K562 (cell line): Measurements from ENCODE around the gene DNAJB14. TPM values are rescaled to one million over a fixed set of nuclear protein-coding genes. Genes with fewer than 3 reads are reported as not detected.

Source experiments
- ATF2 ChIP-seq: sonication (generic); formaldehyde crosslinking; IDR thresholded peaks from 2 replicates; pipeline ENCODE4 v1.8.1; 2022; ENCODE audit warnings: missing genetic modification reagents
- CREB1 ChIP-seq, 2 experiments: sonication (generic) in 1 of 2; formaldehyde crosslinking in 1 of 2; IDR thresholded peaks; 2 replicates each; pipeline versions ENCODE4 v1.6.1 to v1.8.0; 2012 to 2022; ENCODE audit warnings: inconsistent platforms in 1 of 2, mild to moderate bottlenecking in 1 of 2, missing genetic modification reagents in 1 of 2, moderate library complexity in 1 of 2
- GABPB2 ChIP-seq: fragments of 250-450 bp; sonication (Bioruptor Pico); conservative IDR thresholded peaks from 2 replicates; pipeline ENCODE4 v1.5.1; 2021; ENCODE audit warnings: mild to moderate bottlenecking
- GTF2A2 ChIP-seq: IDR thresholded peaks from 2 replicates; pipeline ENCODE4 v1.6.1; 2016; ENCODE audit warnings: mild to moderate bottlenecking, missing genetic modification characterization, missing compliant biosample characterization
- MED1 ChIP-seq: sonication (generic); formaldehyde crosslinking; IDR thresholded peaks from 2 replicates; pipeline ENCODE4 v1.8.1; 2023; ENCODE audit warnings: missing genetic modification reagents, borderline replicate concordance
- MYBL2 ChIP-seq, 2 experiments: fragments of 450-650 bp in 1 of 2; sonication (generic) in 1 of 2; formaldehyde crosslinking in 1 of 2; IDR thresholded peaks; 2 replicates each; pipeline versions ENCODE4 v1.6.1 to v1.8.1; 2017 to 2022; ENCODE audit warnings: borderline replicate concordance in 1 of 2, inconsistent platforms in 1 of 2, low read depth in 1 of 2, mild to moderate bottlenecking in 1 of 2, missing genetic modification reagents in 1 of 2, moderate library complexity in 1 of 2
- RBM15 ChIP-seq: fragments of 200-400 bp; formaldehyde crosslinking; IDR thresholded peaks from 2 replicates; pipeline ENCODE4 v1.6.1; 2018; ENCODE audit warnings: mild to moderate bottlenecking, low read length, moderate library complexity; ENCODE audit not compliant: insufficient read depth
- SIN3A ChIP-seq, 2 experiments: fragments of 150-350 bp in 1 of 2; IDR thresholded peaks; 2 replicates each; pipeline ENCODE4 v1.6.1; 2011 to 2016; ENCODE audit warnings: borderline replicate concordance in 2 of 2, low read depth in 2 of 2, low read length in 2 of 2, mild to moderate bottlenecking in 2 of 2, moderate library complexity in 2 of 2; ENCODE audit not compliant: control insufficient read depth in 1 of 2
- SMARCE1 ChIP-seq: fragments of 450-650 bp; IDR thresholded peaks from 2 replicates; pipeline ENCODE4 v1.7.1; 2016; ENCODE audit warnings: mild to moderate bottlenecking
- ZNF354B ChIP-seq: fragments of 250-450 bp; sonication (Bioruptor Pico); IDR thresholded peaks from 2 replicates; pipeline ENCODE4 v1.4.0; 2020
- ZNF407 ChIP-seq: fragments of 450-650 bp; IDR thresholded peaks from 2 replicates; pipeline ENCODE4 v1.6.1; 2016; ENCODE audit warnings: low read depth
- ZNF583 ChIP-seq: fragments of 250-450 bp; sonication (Bioruptor Pico); IDR thresholded peaks from 2 replicates; pipeline ENCODE4 v1.4.0; 2020
- ZZZ3 ChIP-seq: fragments of 450-650 bp; IDR thresholded peaks from 2 replicates; pipeline ENCODE4 v1.6.1; 2016; ENCODE audit warnings: antibody characterized with exemption, mild to moderate bottlenecking, moderate library complexity
- polyA plus RNA-seq, 8 experiments: library from polyadenylated mRNA; depleted of rRNA in 4 of 8; stranded (reverse) in 5 of 8; unstranded in 3 of 8; fragments of >200 nt; fragmentation: Nextera tagmentation in 2 of 8; fragmentation: Illumina TruSeq in 1 of 8; extraction: Ambion mirVana in 2 of 8; extraction: Trizol in 1 of 8; gene quantifications; 2 replicates each; pipeline versions ENCODE4 v1.2.1 to v1.2.3, GENCODE V29; 2011 to 2014; ENCODE audit warnings: inconsistent platforms in 1 of 8, missing spikeins in 1 of 8
- total RNA-seq, 7 experiments: library from RNA; depleted of rRNA in 6 of 7; stranded (reverse); fragments of >200 nt in 6 of 7; fragmentation: Illumina TruSeq in 2 of 7; extraction: Trizol in 2 of 7; gene quantifications; 2 replicates each; pipeline versions ENCODE4 v1.2.1 to v1.2.3, GENCODE V29; 2011 to 2021; ENCODE audit warnings: low replicate concordance in 1 of 7

DNAJB14 gene
- total and polyA plus RNA-seq, 9 of the 15 experiments (the other 6 are each of a cell fraction or from before 2014, with no cell fraction given): 5.5 to 28.0 (median 12.7) TPM

- no peak for TF ChIP-seq ZNF407
- TF ChIP-seq ZNF354B (CRISPR knock-in tag): no peak
- TF ChIP-seq SMARCE1: peak; percentile 65
- TF ChIP-seq MYBL2 (IDR thresholded peaks at IDR 0.05; ENCODE audit: low read depth): no peak
- TF ChIP-seq MYBL2 (CRISPR knock-in tag; IDR thresholded peaks at IDR 0.05; ENCODE audit: borderline replicate concordance): no peak
- no peak for TF ChIP-seq ATF2
- TF ChIP-seq ZNF583 (CRISPR knock-in tag): no peak
- TF ChIP-seq GTF2A2 (tag): no peak
- TF ChIP-seq ZZZ3: no peak
- TF ChIP-seq CREB1 (IDR thresholded peaks at IDR 0.05): peak; percentile 15; the same call in 1 of the 2 replicates
- TF ChIP-seq CREB1 (CRISPR knock-in tag; IDR thresholded peaks at IDR 0.05): peak; percentile 40; the same call in 1 of the 2 replicates
- TF ChIP-seq RBM15: no peak
- TF ChIP-seq MED1 (CRISPR knock-in tag): no peak
- peak in 1 of 2 experiments; percentile 64; a peak in 1 of 4 replicates for TF ChIP-seq SIN3A (IDR thresholded peaks at IDR 0.05; ENCODE audit: borderline replicate concordance in 2 of 2, control insufficient read depth in 1 of 2, low read depth in 2 of 2, low read length in 2 of 2)
- no peak for TF ChIP-seq GABPB2 (CRISPR knock-in tag)
Measured at GRCh38 chr4:99949034-99949998, 2.9 kb upstream of the DNAJB14 start (continued).
